Mucosa of descending colon (tissue), 3 donors: ENCODE results near the gene RHEBL1. TPM values are rescaled to one million over a fixed set of nuclear protein-coding genes. Genes with fewer than 3 reads are reported as not detected.

Experiments
- ATAC-seq: fragments of 200-7000 bp; cut with Tn5 transposase; one replicate; pipeline ENCODE4 v1.9.1; 2020; ENCODE audit warnings: mild to moderate bottlenecking, moderate library complexity
- DNase-seq, 3 donors: peaks; one replicate each; pipeline ENCODE4 v3.0.0-alpha.2; 2020
- H3K36me3 ChIP-seq: fragments of 200-600 bp; one replicate; pipeline ENCODE4 v1.8.0; 2021; ENCODE audit warnings: low read depth, mild to moderate bottlenecking
- H3K4me1 ChIP-seq: fragments of 200-600 bp; one replicate; pipeline ENCODE4 v1.8.0; 2021; ENCODE audit warnings: low read depth, mild to moderate bottlenecking
- H3K4me3 ChIP-seq: fragments of 200-600 bp; one replicate; pipeline ENCODE4 v1.8.0; 2021; ENCODE audit warnings: mild to moderate bottlenecking
- H3K9me3 ChIP-seq: fragments of 200-600 bp; one replicate; pipeline ENCODE4 v1.8.0; 2021; ENCODE audit warnings: mild to moderate bottlenecking
- CTCF ChIP-seq: fragments of 200-600 bp; IDR thresholded peaks from one replicate; pipeline ENCODE4 v1.8.0; 2022; ENCODE audit warnings: antibody characterized with exemption, mild to moderate bottlenecking
- intact Hi-C, 2 donors: fragments of 100-400 bp; cut with DNase I in 1 of 2; cut with micrococcal nuclease in 1 of 2; formaldehyde crosslinking; loops; one replicate each; pipeline versions ENCODE4 v1.11.0 to v1.11.1; 2022; cut with DNase I, micrococcal nuclease
- total RNA-seq, 3 donors: library from RNA; stranded (reverse); fragmentation: NEBNext Ultra II Directional in 2 of 3; extraction: Animal tissue kit (Norgen Biotek cat#: 25700) in 2 of 3; gene quantifications; one replicate each; pipeline versions ENCODE4 v1.2.1 to v1.2.4, GENCODE V29; 2021 to 2023
- donor health status: DM: no; HTN: no; CAD: no; lungs with moderate emphysema.
- donor health status: DM: no; HTN: no; CAD: no.
- donor health status: DM: no; HTN: yes; CAD: no.

Gene RHEBL1
- total RNA-seq, 3 donors from 2014 or later, result 0.23 to 0.58 (median 0.38) TPM

- intact Hi-C loops, result no loop called here
- no peak for DNase-seq
- ATAC-seq, result no peak
- TF ChIP-seq CTCF, result no peak
- Histone ChIP-seq H3K4me1 (no peaks in the 10 kb centered on the region), H3K4me3 (no peak overlapping the region), H3K36me3 (peaks cover 35% of the 10 kb centered on the region), H3K9me3 (no peaks in the 10 kb centered on the region)
These were observed 23.5 kb downstream of the RHEBL1 start for GRCh38 chr12:49046129-49046895.

GRCh38 chr12:49044660-49045059 lies 25.1 kb downstream of the RHEBL1 start:
- DNase-seq, result peak in 1 of 3 donors; percentile 15

GRCh38 chr12:49043856-49044258 lies 25.9 kb downstream of the RHEBL1 start:
- Histone ChIP-seq H3K36me3 (peaks cover 39% of the 10 kb centered on the region), H3K4me1 (no peaks in the 10 kb centered on the region), H3K4me3 (no peak overlapping the region), H3K9me3 (no peaks in the 10 kb centered on the region)
- intact Hi-C loops, result no loop called here
- DNase-seq, result peak in 2 of 3 donors; percentile 68 to 82
- TF ChIP-seq CTCF, result peak; percentile 59
- peak; percentile 79 for ATAC-seq

More at GRCh38 chr12:49044660-49045059, 25.1 kb downstream of the RHEBL1 start:
- intact Hi-C loops, result no loop called here
- H3K4me1 ChIP-seq, result no peaks in the 10 kb centered on the region
- TF ChIP-seq CTCF, result no peak
- H3K9me3 ChIP-seq, result no peaks in the 10 kb centered on the region
- no peak overlapping the region for H3K4me3 ChIP-seq
- H3K36me3 ChIP-seq, result peaks cover 33% of the 10 kb centered on the region
- ATAC-seq, result no peak

GRCh38 chr12:49043241-49043640 lies 26.5 kb downstream of the RHEBL1 start:
- no peaks in the 10 kb centered on the region for H3K4me1 ChIP-seq
- H3K9me3 ChIP-seq, result no peaks in the 10 kb centered on the region
- no peak for ATAC-seq
- H3K36me3 ChIP-seq, result peaks cover 40% of the 10 kb centered on the region
- TF ChIP-seq CTCF, result no peak
- intact Hi-C loops, result no loop called here
- H3K4me3 ChIP-seq, result no peak overlapping the region
- DNase-seq, result peak in 1 of 3 donors; percentile 8

- peak in 2 of 3 donors; percentile 11 to 34 for DNase-seq
- Histone ChIP-seq H3K4me1 (no peaks in the 10 kb centered on the region), H3K4me3 (no peak overlapping the region), H3K9me3 (no peaks in the 10 kb centered on the region), H3K36me3 (peaks cover 37% of the 10 kb centered on the region)
- no peak for ATAC-seq
- intact Hi-C loops, result no loop called here
- no peak for TF ChIP-seq CTCF
These were observed 27.8 kb downstream of the RHEBL1 start for GRCh38 chr12:49041881-49042484.
